Measurements from ENCODE around the gene AMY2A.
"Not testable (repeated sequence)": the region's sequence is repeated elsewhere in the genome, so short reads cannot be mapped to it uniquely, and the experiment has no call there.

GRCh38 chr1:103655460-103655859 is 38.2 kb downstream of the AMY2A start, which contains the start of gene AMY1A:
- TF ChIP-seq CTCF (IDR thresholded peaks at IDR 0.05; ENCODE audit: borderline replicate concordance, extremely low read depth, low read length, poor library complexity, severe bottlenecking); EZH2 (IDR thresholded peaks at IDR 0.05; ENCODE audit: borderline replicate concordance, low read depth, low read length, severe bottlenecking): not testable (repeated sequence)

Data from DND-41 (cell line).